GM18909 (cell line): Measurements from ENCODE around the gene XPR1.

Source experiments
- ATAC-seq: cut with Tn5 transposase; IDR thresholded peaks from one replicate; pipeline ENCODE4 v1.9.1; 2021; ENCODE audit warnings: mild to moderate bottlenecking; ENCODE audit not compliant: unreplicated experiment, poor library complexity

XPR1 gene

DNA sequence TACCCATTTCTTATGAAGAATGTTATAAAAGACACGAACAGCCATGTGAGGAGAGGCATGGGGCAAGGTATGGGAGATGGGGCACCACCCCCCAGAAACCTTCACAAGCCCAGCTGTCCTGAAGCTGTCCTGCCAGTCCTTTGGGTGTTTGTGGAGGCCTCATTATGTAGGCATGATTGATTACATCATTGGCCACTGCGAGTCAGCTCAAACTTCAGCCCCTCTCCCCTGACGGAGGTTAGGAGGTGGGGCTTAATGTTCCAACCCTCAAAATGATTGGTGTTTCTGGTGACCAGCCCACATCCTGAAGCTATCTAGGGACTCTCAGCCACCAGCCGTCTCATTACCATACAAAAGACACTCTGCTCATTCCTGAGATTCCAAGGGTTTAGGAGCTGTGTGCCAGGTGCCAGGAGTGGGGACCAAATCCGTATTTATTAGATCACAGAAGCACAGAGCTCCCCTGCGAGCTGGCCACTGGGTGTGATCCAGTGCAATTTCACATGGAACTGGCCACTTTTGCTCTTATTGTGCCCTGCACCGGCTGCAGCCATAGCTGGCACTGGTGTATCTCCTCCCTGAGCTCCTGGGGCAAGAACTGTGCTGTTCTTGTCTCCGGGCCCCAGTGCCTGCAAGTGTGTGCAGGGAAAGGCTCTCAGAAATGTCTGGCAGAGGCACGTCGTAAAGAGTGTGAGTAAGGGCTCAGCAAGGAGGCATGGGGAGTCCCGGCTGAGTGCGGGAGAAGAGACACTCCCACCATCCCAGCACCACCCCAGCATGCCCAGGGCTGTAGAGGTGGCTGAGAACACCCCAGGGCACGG, 291.4 kb downstream of the XPR1 start:
- peak; percentile 54 for ATAC-seq

DNA sequence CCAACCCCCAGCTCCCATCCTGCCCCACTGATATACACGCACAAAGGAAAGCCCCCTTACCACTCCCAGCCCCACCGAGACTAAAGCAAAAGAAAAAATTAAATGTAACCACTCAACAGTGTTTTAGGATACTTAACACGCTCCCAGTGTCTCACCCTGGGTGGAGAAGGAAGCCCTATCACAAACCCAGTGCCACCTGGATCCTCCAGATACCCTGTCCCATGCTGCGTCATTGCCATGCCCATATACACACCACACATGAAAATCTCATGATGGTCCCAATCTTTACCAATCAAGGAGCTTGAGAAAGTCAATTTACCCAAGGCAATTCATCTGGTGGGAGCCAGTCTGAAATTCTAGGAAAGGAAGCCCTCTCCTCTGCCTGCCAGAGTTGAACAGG, 292.1 kb downstream of the XPR1 start:
- ATAC-seq = no peak

- no peak for ATAC-seq
Measured at GRCh38 chr1:180924939-180925338, 293.1 kb downstream of the XPR1 start.

DNA sequence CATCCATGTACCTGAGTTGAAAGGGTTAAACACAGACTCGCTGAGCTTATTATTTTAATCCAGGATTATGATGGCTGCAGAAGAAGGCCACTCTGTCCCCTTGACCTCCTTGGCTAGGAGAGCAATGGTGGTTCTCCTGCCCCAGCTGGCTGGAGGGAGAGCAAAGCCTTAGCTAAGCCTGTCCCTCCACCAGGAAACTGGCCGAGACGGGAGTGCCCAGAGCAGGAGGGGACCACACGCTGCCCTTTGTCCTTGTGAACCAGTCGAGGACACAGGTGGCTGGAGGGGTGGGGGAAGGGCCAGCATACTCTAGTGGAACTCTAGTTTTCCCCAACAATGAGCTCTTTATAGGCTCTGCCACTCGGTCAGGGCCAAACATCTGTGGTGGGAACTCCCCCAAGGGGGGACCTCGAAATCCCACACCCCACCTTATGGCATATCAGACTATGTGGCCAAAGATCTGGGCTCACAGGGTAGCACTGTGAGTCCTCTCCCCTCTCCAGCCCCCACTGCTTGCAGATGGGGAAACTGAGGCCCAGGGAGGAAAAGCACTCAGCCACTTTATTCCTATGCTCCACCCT, 293.7 kb downstream of the XPR1 start:
- no peak for ATAC-seq

GRCh38 chr1:180926164-180926981, 294.6 kb downstream of the XPR1 start:
- ATAC-seq = peak; percentile 53

GRCh38 chr1:180927348-180927747, 295.5 kb downstream of the XPR1 start:
- no peak for ATAC-seq

GRCh38 chr1:180927841-180928240, 296.0 kb downstream of the XPR1 start:
- ATAC-seq = no peak

DNA sequence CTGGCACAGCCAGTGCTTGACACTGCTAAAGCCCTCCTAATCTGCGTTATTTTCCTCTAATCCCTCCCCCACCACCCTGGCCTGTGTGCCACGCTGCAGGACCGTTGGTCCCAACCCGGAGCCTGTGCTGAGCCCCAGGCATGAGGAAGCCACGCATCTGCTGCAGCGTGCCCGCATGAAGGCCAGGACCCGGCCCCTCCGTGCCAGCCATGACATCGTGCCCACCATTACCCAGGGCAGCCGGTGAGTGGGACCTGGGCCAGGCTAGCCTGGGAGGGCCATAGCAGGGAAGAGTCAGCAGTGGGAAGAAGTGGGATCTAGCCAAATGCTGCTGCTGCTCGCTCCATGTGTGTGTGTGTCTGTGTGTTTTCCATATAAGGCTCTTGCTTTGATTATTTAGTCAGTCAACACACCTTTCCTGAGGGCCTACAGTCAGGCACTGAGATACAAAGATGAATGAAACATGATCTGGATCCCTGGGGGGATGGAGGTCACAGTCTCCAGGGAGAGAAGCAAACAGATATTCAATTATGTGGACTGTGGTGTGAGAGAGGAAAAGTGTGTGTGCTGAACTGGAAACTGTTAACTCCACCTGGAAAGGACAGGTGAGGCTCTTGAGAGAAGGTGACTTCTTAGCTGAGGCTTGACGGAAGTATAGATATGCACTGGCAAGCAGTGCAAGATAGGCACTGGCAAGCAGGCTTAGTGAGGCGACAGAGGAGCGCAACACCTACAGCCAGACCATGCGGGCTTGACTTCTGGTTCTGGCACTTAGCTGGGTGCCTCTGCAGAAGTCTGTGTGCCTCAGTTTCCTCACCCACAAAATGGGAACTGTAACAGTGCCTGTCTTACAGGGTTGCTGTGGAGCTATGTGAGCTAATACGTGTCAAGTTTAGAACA, 296.8 kb downstream of the XPR1 start:
- ATAC-seq = no peak

GRCh38 chr1:180929389-180929788, 297.6 kb downstream of the XPR1 start:
- ATAC-seq = no peak

- no peak for ATAC-seq
Measured at GRCh38 chr1:180930687-180931086, 298.9 kb downstream of the XPR1 start.

DNA sequence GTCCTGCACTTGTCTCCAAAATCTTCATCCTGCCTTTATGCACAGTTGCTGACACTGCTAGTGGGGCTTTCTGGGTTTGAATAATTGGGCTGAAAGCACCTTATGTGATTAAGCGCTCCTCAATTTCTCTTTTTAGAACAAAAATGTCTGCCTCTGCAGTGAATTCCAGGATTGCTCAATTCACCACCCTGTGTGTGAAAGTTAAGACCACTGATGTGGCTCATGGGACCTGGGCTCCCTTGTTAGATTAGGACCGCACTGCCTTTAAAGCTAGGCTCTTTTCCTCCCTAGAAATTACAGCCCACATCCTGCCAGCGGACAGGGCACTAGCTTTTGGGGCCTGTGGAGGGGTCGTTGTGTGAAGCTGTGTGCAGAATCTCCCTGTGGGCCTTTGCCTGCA, 299.7 kb downstream of the XPR1 start:
- ATAC-seq = no peak

- no peak for ATAC-seq
Measured at GRCh38 chr1:180932378-180932777, 300.6 kb downstream of the XPR1 start.

- no peak for ATAC-seq
Measured at GRCh38 chr1:180933141-180933540, 301.3 kb downstream of the XPR1 start.

GRCh38 chr1:180934563-180934962, 302.7 kb downstream of the XPR1 start:
- no peak for ATAC-seq

- ATAC-seq = peak; percentile 66
Measured at GRCh38 chr1:180935326-180936109, 303.7 kb downstream of the XPR1 start.

GRCh38 chr1:180936110-180937011, 304.5 kb downstream of the XPR1 start:
- ATAC-seq = no peak

DNA sequence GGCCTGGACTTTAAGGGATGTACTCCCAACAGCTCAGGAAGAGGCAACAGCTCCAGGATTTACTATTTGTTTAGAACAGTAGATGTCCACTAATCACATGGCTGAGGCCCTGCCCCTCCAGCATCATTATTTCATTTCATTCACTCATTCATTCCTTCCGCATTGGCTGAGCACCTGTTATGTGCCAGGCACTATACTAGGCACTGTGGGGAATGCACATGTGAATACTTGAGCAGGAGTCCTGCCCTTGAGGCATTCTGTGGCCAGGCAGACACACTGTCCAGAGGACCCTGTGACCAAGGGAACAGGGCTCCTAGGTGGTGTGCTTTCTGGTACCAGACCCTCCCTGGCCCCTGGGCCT, 305.2 kb downstream of the XPR1 start:
- ATAC-seq = no peak

GRCh38 chr1:180937624-180938225, 305.9 kb downstream of the XPR1 start:
- no peak for ATAC-seq
